GM12878 (cell line): ENCODE results near the gene GLB1L2. TPM values are rescaled to one million over a fixed set of nuclear protein-coding genes. Genes with fewer than 3 reads are reported as not detected.

Source experiments
- ATAC-seq: fragments of 200-7000 bp; cut with Tn5 transposase; 3 replicates; pipeline ENCODE4 v1.9.1; 2020; ENCODE audit warnings: mild to moderate bottlenecking, moderate library complexity
- BruUV-seq: library from RNA; stranded (reverse); fragments of 400-500 nt; replicated peaks from 2 replicates; lab custom pipeline; 2021; lab: Mats Ljungman, UMichigan
- CTCF ChIA-PET: fragments of 300-600 bp; sonication (Branson Sonifier 250); formaldehyde crosslinking; extraction: SDS; loops from one replicate; lab custom pipeline; 2021; ENCODE audit warnings: inconsistent platforms; lab: Yijun Ruan, JAX
- POLR2A ChIA-PET: fragments of 350-600 bp; formaldehyde crosslinking; extraction: SDS; loops from one replicate; lab custom pipeline; 2021; ENCODE audit warnings: inconsistent platforms; lab: Charles Lee
- RAD21 ChIA-PET: fragments of 300-600 bp; sonication (Branson Sonifier 250); formaldehyde crosslinking; loops from one replicate; lab custom pipeline; 2023; ENCODE audit warnings: antibody characterized with exemption; ENCODE audit not compliant: unreplicated experiment; lab: Charles Lee
- SMC1A ChIA-PET: fragments of 300-600 bp; sonication (Branson Sonifier 250); formaldehyde crosslinking; loops from one replicate; lab custom pipeline; 2023; ENCODE audit not compliant: unreplicated experiment, uncharacterized antibody; lab: Charles Lee
- DNase-seq: peaks from one replicate; pipeline ENCODE4 v3.0.0-alpha.2; 2011; ENCODE audit warnings: low read depth, low spot score
- FAIRE-seq: peaks from 3 replicates; lab custom pipeline; 2011; peaks lifted over from hg19 to GRCh38; lab: Jason Lieb, UNC
- H2AFZ ChIP-seq: 2 replicates; pipeline ENCODE4 v1.6.0; 2011; ENCODE audit warnings: low read depth, low read length, control low read depth; ENCODE audit not compliant: control insufficient read depth
- H3K27ac ChIP-seq: 2 replicates; pipeline ENCODE4 v1.5.1; 2011; ENCODE audit warnings: control low read depth; ENCODE audit not compliant: control insufficient read depth, insufficient read depth
- H3K27me3 ChIP-seq, 2 experiments: replicated peaks in 1 of 2; 2 replicates each; pipeline versions ENCODE4 v1.6.0 to v1.6.1; 2011; ENCODE audit warnings: low read length in 1 of 2; ENCODE audit not compliant: control insufficient read depth in 2 of 2, insufficient read depth in 2 of 2
- H3K36me3 ChIP-seq, 2 experiments: 2 replicates each; pipeline ENCODE4 v1.5.1; 2011; ENCODE audit warnings: low read length in 1 of 2; ENCODE audit not compliant: control insufficient read depth in 2 of 2, insufficient read depth in 2 of 2
- H3K4me1 ChIP-seq: 2 replicates; pipeline ENCODE4 v1.6.1; 2011; ENCODE audit warnings: mild to moderate bottlenecking, low read length, moderate library complexity, mixed read lengths; ENCODE audit not compliant: control insufficient read depth, insufficient read depth
- H3K4me2 ChIP-seq: 2 replicates; pipeline ENCODE4 v1.6.0; 2011; ENCODE audit warnings: control low read depth; ENCODE audit not compliant: control insufficient read depth, insufficient read depth
- H3K4me3 ChIP-seq: fragments of 200-600 bp; sonication (generic); 2 replicates; pipeline ENCODE4 v1.5.1; 2016
- H3K79me2 ChIP-seq: 2 replicates; pipeline ENCODE4 v1.6.0; 2011; ENCODE audit warnings: low read length; ENCODE audit not compliant: control insufficient read depth, insufficient read depth
- H3K9ac ChIP-seq: 2 replicates; pipeline ENCODE4 v1.8.0; 2011; ENCODE audit warnings: low read length, control low read depth, mixed read lengths; ENCODE audit not compliant: control insufficient read depth, insufficient read depth
- H3K9me3 ChIP-seq: replicated peaks from 3 replicates; pipeline ENCODE4 v1.5.1; 2011; ENCODE audit warnings: mild to moderate bottlenecking, low read length; ENCODE audit not compliant: control insufficient read depth, insufficient read depth
- H4K20me1 ChIP-seq: 2 replicates; pipeline ENCODE4 v1.6.0; 2011; ENCODE audit not compliant: control insufficient read depth, insufficient read depth
- DPF2 ChIP-seq: fragments of 450-650 bp; IDR thresholded peaks from 2 replicates; pipeline ENCODE4 v1.6.1; 2017; ENCODE audit warnings: mild to moderate bottlenecking
- ELK1 ChIP-seq: IDR thresholded peaks from 2 replicates; pipeline ENCODE4 v1.6.1; 2012; ENCODE audit warnings: low read depth, low read length, improper control_type of control experiment
- EP300 ChIP-seq, 2 experiments: fragments of 150-350 bp in 1 of 2; IDR thresholded peaks; 2 replicates each; pipeline ENCODE4 v1.6.1; 2011 to 2012; ENCODE audit warnings: low read depth in 2 of 2, low read length in 2 of 2, borderline replicate concordance in 1 of 2, improper control_type of control experiment in 1 of 2, inconsistent platforms in 1 of 2; ENCODE audit not compliant: control insufficient read depth in 1 of 2
- JUND ChIP-seq: IDR thresholded peaks from 2 replicates; pipeline ENCODE4 v1.6.1; 2012; ENCODE audit warnings: low read depth, mild to moderate bottlenecking, low read length, improper control_type of control experiment, moderate library complexity
- PML ChIP-seq: IDR thresholded peaks from 2 replicates; pipeline ENCODE4 v1.6.1; 2012; ENCODE audit warnings: low read length, inconsistent platforms
- RFX5 ChIP-seq: IDR thresholded peaks from 2 replicates; pipeline ENCODE4 v1.6.1; 2011; ENCODE audit warnings: low read depth, low read length, improper control_type of control experiment
- SIN3A ChIP-seq: IDR thresholded peaks from 2 replicates; pipeline ENCODE4 v1.6.1; 2012; ENCODE audit warnings: low read depth, low read length, improper control_type of control experiment
- SMARCA5 ChIP-seq: fragments of 450-650 bp; IDR thresholded peaks from 2 replicates; pipeline ENCODE4 v1.6.1; 2017; ENCODE audit warnings: mild to moderate bottlenecking
- SUZ12 ChIP-seq: fragments of 200-600 bp; sonication (generic); IDR thresholded peaks from one replicate; pipeline ENCODE4 v1.6.1; 2018; ENCODE audit warnings: antibody characterized with exemption, mild to moderate bottlenecking; ENCODE audit not compliant: unreplicated experiment
- TCF3 ChIP-seq: IDR thresholded peaks from 2 replicates; pipeline ENCODE4 v1.6.1; 2012; ENCODE audit warnings: low read depth, mild to moderate bottlenecking, low read length, borderline replicate concordance; ENCODE audit not compliant: insufficient read depth
- ZNF24 ChIP-seq: fragments of 450-650 bp; IDR thresholded peaks from 2 replicates; pipeline ENCODE4 v1.6.1; 2017; ENCODE audit warnings: antibody characterized with exemption, mild to moderate bottlenecking
- ZNF622 ChIP-seq: fragments of 450-650 bp; IDR thresholded peaks from 2 replicates; pipeline ENCODE4 v1.6.1; 2017; ENCODE audit warnings: mild to moderate bottlenecking, inconsistent platforms
- WGBS: methylation state at CpG from one replicate; pipeline ENCODE4 v1.1.6; 2016; ENCODE audit warnings: low lambda C conversion rate; ENCODE audit not compliant: insufficient replicate concordance, insufficient coverage; ENCODE audit errors: missing lambda C conversion rate; 5-methylcytosine and 5-hydroxymethylcytosine counted together
- in situ Hi-C: fragments of 300-500 bp; cut with MboI; formaldehyde crosslinking; loops from 9 replicates; pipeline ENCODE4 v1.14.3; 2018; ENCODE audit warnings: mixed read lengths
- intact Hi-C: fragments of 100-400 bp; cut with micrococcal nuclease; formaldehyde crosslinking; loops from one replicate; pipeline ENCODE4 v1.14.2; 2022; ENCODE audit not compliant: unreplicated experiment
- polyA plus RNA-seq, 11 experiments: library from polyadenylated mRNA; depleted of rRNA in 4 of 11; unstranded in 6 of 11; stranded (reverse) in 5 of 11; fragments of >200 nt; fragmentation: Nextera tagmentation in 4 of 11; fragmentation: Illumina TruSeq in 1 of 11; extraction: Ambion mirVana in 4 of 11; extraction: Trizol in 1 of 11; gene quantifications; 1 replicate in 1 of 11; 2 replicates in 10 of 11; pipeline versions ENCODE4 v1.2.1 to v1.2.3, GENCODE V29; 2011 to 2016; ENCODE audit warnings: inconsistent platforms in 2 of 11, missing spikeins in 2 of 11, low read depth in 1 of 11
- total RNA-seq, 4 experiments: library from RNA; depleted of rRNA in 3 of 4; stranded (reverse); fragments of >200 nt in 3 of 4; fragmentation: Illumina TruSeq in 1 of 4; extraction: Trizol in 1 of 4; gene quantifications; 2 replicates each; pipeline versions ENCODE4 v1.2.1 to v1.2.3, GENCODE V29; 2013 to 2021
- TF ChIP-seq, protein P1 (sequence below): fragments of 450-650 bp; IDR thresholded peaks from 2 replicates; pipeline ENCODE4 v1.6.1; 2016; ENCODE audit warnings: mild to moderate bottlenecking
- TF ChIP-seq, protein P2 (sequence below): fragments of 450-650 bp; formaldehyde crosslinking; IDR thresholded peaks from 2 replicates; pipeline ENCODE4 v1.4.0; 2020; ENCODE audit warnings: mild to moderate bottlenecking, moderate library complexity
- TF ChIP-seq, protein P3 (sequence below): IDR thresholded peaks from 2 replicates; pipeline ENCODE4 v1.6.1; 2012; ENCODE audit warnings: low read length, inconsistent platforms

The GLB1L2 gene
- total and polyA plus RNA-seq, 10 of the 15 experiments (the other 5 are each of a cell fraction or from before 2014, with no cell fraction given) = 0.04 to 0.85 (median 0.49) TPM

DNA sequence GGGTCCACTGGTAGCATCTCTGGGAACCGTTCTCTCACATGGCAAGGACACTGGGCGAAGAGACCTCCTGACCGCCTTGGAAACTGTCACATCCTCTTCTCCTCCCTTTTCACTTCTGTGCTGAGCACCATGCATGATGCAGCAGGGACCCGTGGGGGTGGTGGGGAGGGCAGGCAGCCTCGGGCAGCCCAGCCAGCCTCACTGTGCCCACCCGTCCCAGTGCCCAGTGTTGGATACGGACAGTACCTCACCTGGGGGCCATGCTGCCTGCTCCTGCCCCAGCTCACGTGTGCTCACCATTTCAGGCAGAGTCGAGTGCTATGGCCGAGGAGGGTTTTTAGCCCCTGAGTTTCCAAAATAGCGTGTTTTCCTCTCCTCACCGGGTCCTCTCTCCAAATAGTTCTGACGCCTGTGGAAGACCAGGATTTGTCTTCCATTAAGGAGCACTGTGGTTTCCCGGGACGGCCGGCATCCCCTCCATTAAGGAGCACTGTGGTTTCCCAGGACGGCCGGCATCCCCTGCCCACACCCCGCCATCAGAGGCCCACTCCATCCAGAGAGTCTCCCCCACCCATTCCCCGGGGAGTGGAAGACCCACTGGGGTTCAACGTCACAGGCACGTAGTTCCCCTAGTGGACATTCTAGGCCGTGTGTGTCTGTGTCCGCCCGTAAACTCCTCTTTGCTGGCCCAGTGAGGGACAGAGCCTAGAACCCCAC lies 57.8 kb downstream of the GLB1L2 start:
- POLR2A ChIA-PET = no interaction called here
- FAIRE-seq (no peak), ATAC-seq (no peak), DNase-seq (no peak)
- Histone ChIP-seq H3K4me2 (no peak overlapping the region), H3K27ac (no peak overlapping the region), H3K9me3 (no peaks in the 10 kb centered on the region), H3K4me1 (no peaks in the 10 kb centered on the region), H3K36me3 (no peaks in the 10 kb centered on the region), H2AFZ (no peak overlapping the region), H3K27me3 (no peaks in the 10 kb centered on the region; a peak in 1 of 4 replicates), H3K79me2 (no peaks in the 10 kb centered on the region), H3K4me3 (no peak overlapping the region), H3K9ac (no peak overlapping the region), H4K20me1 (no peaks in the 10 kb centered on the region)
- TF ChIP-seq ZNF622 (no peak), ELK1 (no peak), SIN3A (no peak), JUND (no peak), DPF2 (no peak), TCF3 (no peak), EP300 (IDR thresholded peaks at IDR 0.05; ENCODE audit: borderline replicate concordance in 1 of 2, control insufficient read depth in 1 of 2, low read depth in 2 of 2, low read length in 2 of 2) (no peak), SMARCA5 (no peak), PML (no peak), RFX5 (no peak), ZNF24 (no peak), SUZ12 (no peak)
- TF ChIP-seq, protein P1, sequence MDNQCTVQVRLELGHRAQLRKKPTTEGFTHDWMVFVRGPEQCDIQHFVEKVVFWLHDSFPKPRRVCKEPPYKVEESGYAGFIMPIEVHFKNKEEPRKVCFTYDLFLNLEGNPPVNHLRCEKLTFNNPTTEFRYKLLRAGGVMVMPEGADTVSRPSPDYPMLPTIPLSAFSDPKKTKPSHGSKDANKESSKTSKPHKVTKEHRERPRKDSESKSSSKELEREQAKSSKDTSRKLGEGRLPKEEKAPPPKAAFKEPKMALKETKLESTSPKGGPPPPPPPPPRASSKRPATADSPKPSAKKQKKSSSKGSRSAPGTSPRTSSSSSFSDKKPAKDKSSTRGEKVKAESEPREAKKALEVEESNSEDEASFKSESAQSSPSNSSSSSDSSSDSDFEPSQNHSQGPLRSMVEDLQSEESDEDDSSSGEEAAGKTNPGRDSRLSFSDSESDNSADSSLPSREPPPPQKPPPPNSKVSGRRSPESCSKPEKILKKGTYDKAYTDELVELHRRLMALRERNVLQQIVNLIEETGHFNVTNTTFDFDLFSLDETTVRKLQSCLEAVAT = no peak
- TF ChIP-seq, protein P2, sequence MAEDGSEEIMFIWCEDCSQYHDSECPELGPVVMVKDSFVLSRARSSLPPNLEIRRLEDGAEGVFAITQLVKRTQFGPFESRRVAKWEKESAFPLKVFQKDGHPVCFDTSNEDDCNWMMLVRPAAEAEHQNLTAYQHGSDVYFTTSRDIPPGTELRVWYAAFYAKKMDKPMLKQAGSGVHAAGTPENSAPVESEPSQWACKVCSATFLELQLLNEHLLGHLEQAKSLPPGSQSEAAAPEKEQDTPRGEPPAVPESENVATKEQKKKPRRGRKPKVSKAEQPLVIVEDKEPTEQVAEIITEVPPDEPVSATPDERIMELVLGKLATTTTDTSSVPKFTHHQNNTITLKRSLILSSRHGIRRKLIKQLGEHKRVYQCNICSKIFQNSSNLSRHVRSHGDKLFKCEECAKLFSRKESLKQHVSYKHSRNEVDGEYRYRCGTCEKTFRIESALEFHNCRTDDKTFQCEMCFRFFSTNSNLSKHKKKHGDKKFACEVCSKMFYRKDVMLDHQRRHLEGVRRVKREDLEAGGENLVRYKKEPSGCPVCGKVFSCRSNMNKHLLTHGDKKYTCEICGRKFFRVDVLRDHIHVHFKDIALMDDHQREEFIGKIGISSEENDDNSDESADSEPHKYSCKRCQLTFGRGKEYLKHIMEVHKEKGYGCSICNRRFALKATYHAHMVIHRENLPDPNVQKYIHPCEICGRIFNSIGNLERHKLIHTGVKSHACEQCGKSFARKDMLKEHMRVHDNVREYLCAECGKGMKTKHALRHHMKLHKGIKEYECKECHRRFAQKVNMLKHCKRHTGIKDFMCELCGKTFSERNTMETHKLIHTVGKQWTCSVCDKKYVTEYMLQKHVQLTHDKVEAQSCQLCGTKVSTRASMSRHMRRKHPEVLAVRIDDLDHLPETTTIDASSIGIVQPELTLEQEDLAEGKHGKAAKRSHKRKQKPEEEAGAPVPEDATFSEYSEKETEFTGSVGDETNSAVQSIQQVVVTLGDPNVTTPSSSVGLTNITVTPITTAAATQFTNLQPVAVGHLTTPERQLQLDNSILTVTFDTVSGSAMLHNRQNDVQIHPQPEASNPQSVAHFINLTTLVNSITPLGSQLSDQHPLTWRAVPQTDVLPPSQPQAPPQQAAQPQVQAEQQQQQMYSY = no peak
- TF ChIP-seq, protein P3, sequence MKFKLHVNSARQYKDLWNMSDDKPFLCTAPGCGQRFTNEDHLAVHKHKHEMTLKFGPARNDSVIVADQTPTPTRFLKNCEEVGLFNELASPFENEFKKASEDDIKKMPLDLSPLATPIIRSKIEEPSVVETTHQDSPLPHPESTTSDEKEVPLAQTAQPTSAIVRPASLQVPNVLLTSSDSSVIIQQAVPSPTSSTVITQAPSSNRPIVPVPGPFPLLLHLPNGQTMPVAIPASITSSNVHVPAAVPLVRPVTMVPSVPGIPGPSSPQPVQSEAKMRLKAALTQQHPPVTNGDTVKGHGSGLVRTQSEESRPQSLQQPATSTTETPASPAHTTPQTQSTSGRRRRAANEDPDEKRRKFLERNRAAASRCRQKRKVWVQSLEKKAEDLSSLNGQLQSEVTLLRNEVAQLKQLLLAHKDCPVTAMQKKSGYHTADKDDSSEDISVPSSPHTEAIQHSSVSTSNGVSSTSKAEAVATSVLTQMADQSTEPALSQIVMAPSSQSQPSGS = no peak
- SMC1A ChIA-PET = no interaction called here
- RAD21 ChIA-PET = no interaction called here
- intact Hi-C loops = no loop called here
- CTCF ChIA-PET = no interaction called here
- in situ Hi-C loops = no loop called here
- BruUV-seq = no TSS peak
- 38% methylated on average over 25 of the region's 25 CpGs for WGBS
